ENCODE measurements around the gene TPH2.

TPH2 gene

DNA sequence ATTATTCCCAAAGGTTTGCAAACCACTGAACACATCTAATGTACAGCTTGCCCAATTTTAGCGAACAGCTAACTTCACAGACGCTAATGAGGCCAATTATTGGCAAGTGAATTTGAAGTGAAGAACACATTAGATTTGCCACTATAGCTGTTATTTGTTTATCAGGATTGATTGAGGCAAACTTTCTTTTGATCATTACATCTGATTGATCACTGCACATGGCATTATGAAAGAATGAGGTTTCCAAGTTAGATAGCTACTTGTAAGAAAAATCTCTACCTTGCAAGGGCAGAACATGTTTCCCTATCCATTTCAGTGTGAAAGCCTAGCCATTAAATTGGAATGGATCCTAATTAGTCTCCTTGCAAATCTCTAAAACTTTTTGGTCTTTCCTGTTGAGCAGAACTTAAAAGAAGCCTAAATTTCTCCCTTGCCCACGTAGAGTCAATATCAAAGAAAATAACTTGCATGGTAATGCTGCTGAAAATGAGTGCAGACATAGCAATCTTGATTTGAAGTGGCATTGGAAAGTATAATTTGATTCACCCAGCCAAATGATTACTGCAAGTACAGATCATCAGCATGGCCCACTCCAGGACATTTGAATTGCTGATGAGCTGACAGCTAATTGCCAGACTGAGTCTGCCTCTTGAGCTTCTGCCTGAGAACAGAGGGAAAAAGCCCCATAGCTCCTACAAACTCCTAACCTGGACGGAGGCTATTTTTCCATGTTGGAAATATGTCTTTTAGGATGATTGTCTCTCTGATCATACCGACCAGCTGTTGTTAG, 98.6 kb downstream of the TPH2 start:
- DNase-seq: no peak

DNA sequence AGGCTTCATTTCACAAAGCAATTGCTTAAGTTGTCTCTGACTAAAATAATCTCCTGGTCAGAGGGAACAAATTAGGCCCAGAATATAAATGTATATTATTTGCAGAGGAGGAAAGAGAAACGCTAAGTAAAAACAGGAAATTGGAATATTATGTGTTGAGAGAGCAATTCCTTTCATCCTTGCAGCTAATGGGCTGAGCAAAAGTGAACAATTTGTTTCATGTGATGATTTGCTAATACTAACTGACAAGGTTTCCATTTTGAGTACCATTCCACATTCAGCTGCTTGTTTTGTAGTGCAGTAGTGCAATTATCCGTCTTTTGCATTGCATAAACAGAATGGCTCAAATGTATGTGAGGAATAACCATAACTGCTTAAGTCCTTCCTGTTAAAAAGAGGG, 103.2 kb downstream of the TPH2 start:
- DNase-seq: no peak

DNA sequence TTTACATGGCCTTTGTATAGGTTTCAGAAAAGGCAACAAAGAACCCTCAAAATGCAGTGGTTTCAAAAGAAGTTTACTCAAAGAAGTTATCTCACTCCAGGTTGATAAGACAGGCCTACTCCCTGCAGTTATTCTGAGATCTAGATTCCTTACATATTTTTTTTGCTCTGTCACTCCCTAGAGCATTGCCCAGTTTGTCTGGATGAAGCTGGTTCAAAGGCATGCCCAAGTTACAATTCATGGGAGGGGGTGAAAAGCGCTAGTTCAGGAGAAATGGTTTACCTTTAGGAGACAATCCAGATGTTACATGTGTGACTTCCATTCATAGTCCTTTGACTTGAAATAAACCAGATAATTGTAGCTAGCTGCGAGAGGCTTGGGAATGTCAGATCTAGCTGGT, 115.0 kb downstream of the TPH2 start:
- no peak for DNase-seq

DNA sequence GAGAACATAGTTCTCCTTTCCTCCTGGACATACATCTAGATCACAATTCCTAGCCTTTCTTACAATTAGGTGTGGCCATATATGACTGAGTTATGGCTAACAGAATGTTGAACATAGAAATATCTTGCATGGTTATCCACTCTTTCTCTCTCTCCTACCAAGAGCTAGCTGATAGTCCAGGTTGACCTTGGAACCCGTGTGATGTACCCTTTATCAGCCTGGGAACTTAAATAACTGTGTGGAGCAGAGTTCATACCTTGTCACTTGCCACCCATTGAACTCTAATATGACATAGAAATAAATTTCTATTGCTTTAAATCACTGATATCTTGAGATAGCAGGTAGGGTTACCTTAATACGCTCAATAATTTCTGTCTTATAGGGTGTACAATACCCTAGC, 115.9 kb downstream of the TPH2 start:
- DNase-seq: no peak

DNA sequence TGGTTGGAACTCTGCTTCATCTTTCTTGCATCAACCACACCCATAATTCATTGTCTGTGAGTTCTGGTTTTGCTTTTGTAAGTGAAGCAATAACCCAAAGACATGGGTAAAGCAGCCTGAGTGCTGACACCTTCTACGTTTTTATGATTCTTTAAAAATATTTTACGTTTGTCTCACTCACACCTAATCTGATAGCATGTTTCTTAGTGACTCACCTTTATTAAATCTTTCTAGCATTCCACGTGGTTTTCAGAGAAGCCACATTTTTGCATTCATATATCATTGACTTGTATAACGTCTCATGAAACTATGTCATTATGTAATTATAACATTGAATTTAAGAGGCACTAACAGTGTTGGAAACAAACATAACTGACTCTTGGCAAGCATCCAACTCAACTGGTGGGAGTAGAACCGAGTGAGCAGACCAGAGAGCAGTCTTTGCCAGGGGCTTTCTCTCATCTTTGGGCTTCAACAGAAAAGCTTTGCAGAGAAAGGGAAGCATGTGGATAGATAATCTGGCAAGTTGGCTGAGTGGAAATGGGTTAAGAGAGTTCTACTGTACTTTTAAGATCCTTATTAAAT, 118.8 kb downstream of the TPH2 start:
- no peak for DNase-seq

DNA sequence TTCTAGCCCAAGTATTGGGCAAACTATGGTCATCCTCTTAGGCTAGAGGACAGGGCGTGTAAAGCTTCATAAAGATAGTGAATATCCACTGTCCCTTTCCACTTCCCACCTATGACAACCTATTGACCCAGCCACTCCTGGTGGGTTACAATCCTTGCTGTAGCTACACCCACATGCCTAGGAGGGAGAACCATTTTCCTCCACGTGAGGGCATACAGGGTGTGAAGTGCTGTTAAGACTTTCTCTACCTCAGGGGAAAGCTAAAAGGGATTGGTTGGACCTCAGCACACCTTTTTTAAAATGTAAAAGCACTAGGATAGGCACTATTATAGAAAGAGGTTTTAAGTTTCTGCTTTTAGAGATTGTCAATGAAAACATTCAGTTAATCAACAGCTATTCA, 124.4 kb downstream of the TPH2 start:
- DNase-seq: no peak

DNA sequence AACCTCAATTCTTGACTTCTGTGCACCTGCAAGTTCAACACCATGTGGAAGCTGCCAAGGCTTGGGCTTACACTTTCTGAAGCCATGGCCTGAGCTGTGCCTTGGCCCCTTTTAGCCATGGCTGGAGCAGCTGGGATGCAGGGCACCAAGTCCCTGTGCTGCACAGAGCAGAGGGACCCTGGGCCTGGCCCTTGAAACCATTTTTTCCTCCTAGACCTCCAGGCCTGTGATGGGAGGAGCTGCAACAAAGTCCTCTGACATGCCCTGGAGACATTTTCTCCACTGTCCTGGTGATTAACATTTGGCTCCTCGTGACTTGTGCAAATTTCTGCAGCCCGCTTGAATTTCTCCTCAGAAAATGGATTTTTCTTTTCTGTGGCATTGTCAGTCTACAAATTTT, 132.4 kb downstream of the TPH2 start:
- no peak for DNase-seq

DNA sequence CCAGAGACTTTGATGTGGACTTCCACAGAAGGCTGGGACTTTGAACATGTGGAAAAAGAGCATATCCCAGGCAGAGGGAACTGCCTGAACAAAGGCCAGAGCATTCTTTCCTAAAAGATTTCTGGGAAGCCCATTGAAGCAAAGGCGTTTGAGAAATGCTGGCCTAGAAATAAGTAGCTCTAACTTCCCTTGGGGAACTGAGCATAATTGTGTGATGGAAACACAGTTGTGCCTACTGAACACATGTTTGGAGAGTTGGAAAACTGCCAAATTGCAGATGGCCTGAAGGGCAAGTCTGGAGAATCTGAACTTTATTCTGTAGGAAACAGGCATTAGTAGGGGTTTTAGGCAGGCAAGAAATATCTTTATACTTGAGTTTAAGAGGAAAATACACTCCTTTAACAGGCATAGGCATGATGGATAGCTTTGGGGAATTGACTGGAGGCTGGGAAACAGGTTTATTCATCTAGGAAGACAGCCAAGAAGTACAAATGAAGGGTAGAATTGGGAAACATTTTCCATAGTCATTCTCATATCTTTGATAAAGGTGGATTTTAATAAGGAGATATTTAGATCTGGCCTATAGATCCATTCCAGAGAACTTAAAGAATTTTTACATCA, 134.1 kb downstream of the TPH2 start:
- no peak for DNase-seq

DNA sequence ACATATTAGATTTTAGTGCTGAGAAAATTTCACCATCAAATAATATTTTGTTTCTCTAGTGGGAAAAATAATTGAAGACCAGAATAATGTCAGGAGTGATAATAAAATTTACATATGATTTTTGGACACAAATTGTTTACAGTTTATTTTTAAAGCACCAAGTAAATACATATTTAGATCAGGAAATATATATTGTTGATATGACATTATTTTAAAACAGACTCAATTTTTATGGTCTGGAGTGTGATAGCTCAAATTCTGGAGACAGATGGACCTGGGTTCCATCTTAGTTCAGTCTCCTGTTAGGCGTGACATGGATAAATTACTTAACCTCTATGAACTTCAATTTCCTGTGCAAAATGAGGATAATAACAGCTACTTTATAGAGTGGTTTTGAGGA, 135.4 kb downstream of the TPH2 start:
- DNase-seq: no peak

DNA sequence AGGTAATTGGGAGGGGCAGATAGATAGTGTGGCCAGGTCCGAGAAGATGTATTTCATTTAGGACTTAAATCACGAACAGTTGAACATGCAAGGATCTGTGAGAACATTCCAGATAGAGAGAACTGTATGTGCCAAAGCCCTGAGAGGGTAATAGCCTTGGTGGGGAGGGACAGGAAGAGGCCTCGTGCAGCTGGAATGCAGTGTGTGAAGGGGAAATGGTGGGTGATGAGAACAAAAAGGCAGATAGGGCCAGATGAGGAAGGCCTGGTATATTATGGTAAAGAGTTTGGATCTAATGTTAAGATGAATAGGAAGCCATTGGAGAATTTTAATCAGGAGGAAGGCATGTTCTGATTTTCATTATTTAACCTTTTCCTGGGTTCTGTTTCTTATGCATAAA, 136.3 kb downstream of the TPH2 start:
- DNase-seq: no peak

DNA sequence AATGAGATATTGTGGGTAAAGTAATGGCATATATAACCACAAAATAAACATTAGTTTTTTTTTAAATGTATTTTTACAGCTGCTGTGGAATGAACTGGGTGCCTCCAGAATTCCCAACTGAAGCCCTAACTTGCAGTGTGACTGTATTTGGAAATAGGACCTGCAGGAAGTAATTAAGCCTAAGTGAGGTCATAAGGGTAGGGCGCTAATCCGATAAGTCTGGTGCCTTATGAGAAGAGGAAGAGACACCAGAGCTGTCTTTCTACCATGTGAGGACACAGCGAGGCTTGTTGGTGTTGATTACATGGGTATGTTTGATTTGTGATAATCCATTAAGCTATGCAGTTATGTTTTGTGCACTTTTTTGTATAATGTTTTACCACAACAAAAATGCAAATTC, 136.8 kb downstream of the TPH2 start:
- no peak for DNase-seq

DNA sequence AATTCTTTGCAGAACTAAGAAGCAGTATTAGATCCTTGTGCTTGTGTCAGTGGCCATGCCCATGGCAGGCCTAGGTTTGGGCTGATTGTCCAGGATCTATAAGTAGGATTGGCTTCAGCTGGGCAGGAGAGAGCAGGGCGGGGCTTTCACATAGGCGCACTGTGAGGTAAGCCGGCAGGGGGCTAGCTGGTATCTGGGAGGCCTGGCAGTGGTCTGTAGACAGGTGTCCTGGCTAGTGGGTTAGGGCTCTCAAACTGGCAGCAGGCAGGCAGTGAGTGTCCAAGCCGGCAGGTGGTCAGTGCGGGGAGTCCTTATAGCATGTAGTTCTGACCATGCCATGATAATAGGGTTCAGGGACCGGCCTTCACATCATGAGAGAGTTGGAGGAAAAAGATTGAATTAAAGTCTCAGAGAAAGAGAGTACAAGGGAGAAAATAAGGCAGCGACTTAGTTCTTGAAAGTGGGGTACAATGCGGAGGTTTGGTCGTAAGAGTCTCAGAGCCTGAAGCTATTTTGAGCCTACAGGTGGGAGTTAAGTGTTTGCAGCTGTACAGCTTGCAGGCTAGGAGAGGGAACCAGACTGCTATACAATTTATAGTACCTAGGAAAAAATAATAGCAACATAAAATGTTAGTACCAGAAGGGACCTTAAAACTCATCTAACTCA, 137.4 kb downstream of the TPH2 start:
- no peak for DNase-seq

DNA sequence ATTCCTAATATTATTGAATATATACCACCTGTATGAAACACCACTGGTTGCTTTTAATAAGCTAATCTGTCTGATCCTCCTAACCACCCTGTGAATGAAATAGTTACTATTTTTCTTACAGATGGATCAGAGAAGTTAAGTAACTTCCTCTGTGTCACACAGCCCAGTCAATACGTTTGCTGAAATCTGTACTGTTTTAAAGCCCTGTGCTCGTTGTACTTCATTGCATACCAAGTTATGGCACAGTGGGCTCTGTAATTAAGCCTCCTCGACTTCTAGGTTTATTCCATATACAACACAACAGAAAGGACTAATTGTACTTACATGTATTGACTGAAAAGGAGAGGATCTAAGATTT, 137.9 kb downstream of the TPH2 start:
- DNase-seq: no peak

DNA sequence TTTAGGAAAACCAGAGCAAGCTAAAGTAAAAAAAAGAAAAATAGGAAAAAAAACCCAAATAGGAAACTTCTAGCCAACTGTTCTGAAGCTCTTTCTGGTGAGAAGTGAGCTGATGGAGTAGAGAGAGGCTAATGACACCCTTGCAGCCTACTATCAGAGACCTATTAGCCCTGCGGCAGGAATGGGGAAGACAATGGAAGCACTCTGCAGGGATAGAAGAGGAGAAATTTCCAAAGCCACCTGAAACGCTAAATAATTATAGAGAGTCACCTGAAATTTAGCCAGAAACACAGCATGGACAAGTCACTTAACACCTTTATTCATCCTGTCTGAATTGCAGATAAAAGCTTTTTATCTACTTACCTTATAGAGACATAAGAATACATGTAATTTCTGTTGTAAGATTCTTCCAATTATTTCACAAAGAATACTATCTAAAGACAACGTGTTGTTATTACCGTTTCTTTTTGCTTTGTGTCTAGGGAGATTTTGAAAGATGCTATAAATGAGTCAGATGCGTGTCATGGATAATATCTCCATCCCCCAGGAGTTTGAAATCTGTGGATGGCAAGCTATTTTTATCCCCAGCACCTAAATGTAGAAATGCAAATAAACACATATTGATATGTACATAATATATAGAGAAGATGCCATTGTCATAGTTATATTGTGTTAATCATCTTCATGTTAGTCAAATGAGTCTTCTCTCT, 138.6 kb downstream of the TPH2 start:
- DNase-seq: no peak

DNA sequence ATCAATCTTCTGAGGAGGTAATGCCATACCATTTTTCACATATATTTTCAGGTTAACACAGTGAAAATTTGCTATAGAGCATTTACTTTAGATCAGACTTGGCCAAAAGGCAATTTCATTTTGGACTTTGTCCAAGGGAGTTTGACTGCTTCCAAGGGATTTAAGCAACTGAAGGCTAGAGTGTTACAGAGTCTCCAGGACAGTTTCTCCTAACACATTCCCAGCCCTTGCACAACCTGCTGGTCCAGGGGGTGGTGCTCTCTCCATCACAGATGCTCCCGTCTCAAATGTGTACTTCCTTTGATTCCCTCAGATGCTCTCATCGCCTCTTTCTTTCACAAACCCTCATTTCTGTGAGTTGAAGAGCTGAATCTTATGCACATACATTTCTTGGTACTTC, 143.1 kb downstream of the TPH2 start:
- no peak for DNase-seq

All from stimulated activated CD4-positive, alpha-beta T cell treated with anti-CD3 and anti-CD28 coated beads, Interleukin-4, amount 100 ng/mL, for 24 hours (primary cell).